Body of pancreas (tissue), 4 donors: ENCODE results near the gene PDXP.

Experiments
- POLR2A ChIP-seq, 3 donors: fragments of 450-650 bp; IDR thresholded peaks; one replicate each; pipeline ENCODE4 v1.6.1; 2016; ENCODE audit warnings: antibody characterized with exemption in 3 of 3, mild to moderate bottlenecking in 2 of 3
- TF ChIP-seq, protein P1 (sequence below), 7 experiments: fragments of 450-650 bp in 4 of 7; fragments of 200-600 bp in 3 of 7; sonication (generic) in 3 of 7; IDR thresholded peaks; one replicate each; pipeline ENCODE4 v1.5.1; 2016 to 2019; ENCODE audit warnings: antibody characterized with exemption in 7 of 7

GRCh38 chr22:37708580-37709444, 50.3 kb downstream of the PDXP start:
- TF ChIP-seq, protein P1, sequence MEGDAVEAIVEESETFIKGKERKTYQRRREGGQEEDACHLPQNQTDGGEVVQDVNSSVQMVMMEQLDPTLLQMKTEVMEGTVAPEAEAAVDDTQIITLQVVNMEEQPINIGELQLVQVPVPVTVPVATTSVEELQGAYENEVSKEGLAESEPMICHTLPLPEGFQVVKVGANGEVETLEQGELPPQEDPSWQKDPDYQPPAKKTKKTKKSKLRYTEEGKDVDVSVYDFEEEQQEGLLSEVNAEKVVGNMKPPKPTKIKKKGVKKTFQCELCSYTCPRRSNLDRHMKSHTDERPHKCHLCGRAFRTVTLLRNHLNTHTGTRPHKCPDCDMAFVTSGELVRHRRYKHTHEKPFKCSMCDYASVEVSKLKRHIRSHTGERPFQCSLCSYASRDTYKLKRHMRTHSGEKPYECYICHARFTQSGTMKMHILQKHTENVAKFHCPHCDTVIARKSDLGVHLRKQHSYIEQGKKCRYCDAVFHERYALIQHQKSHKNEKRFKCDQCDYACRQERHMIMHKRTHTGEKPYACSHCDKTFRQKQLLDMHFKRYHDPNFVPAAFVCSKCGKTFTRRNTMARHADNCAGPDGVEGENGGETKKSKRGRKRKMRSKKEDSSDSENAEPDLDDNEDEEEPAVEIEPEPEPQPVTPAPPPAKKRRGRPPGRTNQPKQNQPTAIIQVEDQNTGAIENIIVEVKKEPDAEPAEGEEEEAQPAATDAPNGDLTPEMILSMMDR (IDR thresholded peaks at IDR 0.05) = no peak
- no peak for TF ChIP-seq POLR2A (IDR thresholded peaks at IDR 0.05)
